Stimulated activated naive CD4-positive, alpha-beta T cell (primary cell): ENCODE results near the gene HOXD10.

Experiments used
- DNase-seq, 6 experiments: peaks; one replicate each; lab custom pipeline; 2025; lab: John Stamatoyannopoulos, UW

Gene HOXD10

DNA sequence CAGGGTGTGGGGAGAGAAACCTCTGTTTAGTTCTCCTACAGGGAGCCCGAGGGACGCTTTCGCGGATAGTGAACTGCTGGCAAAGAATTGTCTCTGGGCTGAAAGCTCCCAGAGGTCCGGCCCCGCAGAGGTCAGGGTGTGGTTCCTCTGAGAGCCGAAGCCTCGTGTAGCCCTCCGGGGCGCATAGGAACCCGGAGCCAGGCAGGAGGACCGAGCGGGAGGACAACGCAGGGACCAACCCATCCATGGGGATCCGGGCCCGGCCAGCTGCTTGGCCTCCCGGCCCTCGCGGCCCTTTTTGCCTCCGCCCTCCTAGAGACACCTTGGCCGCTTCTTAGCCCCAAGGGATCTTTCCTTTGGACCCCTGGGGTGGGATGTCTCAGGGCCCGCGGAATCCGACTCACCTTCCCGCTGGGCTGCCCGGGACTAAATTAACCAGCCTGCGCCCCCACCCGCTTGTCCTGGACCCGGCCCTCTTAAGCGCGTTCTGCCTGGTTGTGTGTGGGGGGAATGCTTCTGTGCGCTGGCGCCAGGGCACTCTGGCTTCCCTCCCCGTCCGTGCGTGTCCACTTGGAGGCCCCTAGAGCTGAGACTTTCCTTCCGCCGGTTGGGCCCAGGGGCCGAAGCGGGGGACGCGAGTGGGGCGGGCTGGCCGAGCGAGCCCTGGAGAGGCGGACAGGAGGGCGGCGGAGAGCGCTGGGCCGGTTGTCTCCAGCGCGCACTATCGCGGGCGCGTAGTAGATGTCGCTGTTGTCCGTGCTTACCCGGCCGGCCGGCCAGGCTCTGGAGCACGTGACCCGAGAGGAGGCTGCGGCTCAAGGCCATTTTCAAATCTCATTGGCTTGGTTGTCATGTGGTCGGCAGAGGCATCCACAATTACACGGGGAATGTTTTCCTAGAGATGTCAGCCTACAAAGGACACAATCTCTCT, at the start of gene HOXD10:
Gene HOXD10 (plus strand): TSS at position 896 of the 931 bp plus-strand sequence. CDS start 56 bp downstream, outside the sequence.
- no peak for DNase-seq

DNA sequence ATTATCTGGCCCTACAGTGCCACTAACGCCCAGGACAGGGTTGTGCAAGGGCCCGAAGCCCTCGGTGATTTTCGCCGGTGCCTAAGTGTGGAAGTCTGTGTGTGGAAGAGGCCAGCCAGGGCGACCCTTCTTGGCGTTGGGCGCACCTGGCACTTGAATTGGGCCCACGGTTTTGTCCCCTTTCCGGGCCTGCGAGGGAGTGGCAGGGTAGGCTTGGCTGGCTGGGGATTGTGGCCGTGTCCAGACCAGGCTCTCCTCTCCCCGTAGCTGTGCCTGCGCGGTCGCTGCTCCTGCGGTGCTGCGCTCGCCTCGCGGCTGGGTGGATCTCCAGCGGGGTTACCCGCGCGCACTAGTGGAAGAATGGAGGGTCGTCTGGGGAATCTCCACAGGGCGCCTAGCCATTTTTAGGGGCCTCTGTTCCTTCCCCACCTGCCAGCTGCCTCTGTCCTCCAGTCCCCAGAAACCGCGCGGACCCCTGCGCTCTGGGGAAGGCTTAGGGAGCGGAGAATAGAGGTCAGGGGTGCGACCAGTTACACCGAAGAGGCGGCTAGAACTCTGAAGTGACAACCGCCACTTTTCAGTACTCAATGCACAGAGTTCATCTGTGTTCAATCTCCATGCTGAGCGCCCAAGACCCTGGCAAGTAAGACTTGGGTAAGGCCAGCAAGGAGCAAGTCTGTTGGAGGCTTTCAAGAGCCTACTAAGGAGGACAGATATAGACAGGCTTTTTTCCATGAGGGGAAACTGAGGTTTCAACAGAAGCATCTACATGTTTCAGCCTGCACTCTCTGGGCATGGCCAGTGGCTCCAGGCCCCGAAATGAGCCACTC, 48.8 kb upstream of the HOXD10 start:
- DNase-seq: no peak

DNA sequence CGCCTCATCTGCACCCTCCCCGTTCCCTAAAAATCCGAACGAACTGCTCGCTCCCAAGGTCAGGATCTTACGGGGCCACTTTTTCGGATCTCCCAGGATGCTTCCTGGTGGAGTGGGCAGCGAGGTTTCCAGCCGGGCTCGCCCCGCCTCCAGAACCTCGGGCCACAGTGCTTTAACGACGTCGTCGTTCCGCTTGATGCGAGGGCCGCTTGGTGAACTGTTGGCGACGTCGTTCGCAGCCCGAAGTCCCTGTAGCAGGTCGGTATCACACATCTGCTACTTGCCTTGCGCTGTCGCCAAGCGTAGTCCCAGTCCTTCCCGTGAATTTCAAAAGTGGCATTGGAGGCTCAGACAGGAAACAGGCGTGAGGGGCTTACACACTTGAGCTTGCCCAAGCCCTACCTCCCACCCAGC, 48.2 kb upstream of the HOXD10 start:
- no peak for DNase-seq

DNA sequence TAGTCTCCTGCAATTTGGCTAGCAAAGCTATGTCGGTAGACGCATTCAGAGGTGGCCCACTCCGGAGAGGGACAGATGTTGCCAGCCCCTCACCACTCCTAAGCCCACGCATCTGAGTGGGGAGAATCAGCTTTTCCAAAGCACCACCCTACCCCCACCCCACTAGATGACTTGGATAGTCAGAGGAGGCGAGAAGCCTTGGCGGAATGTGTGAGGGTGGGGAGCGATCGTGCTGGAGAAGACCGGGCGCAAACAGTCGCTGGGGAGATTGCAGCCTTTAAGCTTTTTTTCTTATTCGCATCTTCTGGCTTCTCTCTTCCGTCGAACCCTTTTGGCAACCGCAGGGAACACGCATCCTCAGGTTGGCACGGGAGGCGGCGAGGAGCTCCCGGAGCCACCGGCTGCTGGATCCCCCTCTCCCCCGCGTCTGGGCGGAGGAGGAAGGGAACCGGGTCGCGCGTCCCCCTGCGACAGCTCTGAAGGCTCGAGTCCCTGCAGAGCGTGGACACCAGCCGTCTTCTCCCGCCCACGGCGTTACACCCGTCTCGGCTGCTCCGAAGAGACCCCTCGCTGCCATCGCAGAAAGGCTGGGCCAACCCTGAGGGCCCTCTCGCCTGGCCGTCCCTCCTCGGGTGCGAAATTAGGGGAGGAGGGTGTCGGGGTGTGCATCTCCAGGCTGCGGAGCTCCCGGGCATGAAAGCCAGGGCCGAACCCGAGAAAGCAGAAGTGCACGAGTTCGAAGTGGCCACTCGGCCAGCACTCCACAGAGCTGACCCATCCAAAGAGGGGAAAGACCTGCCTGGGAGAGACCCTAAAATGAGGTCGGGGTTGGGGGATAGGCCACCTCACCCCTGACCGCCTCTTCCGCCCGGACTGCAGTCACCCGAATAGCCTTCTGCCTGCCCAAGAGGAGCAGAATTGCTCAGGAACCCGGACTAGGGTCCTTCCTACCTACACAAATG, 45.0 kb upstream of the HOXD10 start:
- no peak for DNase-seq

DNA sequence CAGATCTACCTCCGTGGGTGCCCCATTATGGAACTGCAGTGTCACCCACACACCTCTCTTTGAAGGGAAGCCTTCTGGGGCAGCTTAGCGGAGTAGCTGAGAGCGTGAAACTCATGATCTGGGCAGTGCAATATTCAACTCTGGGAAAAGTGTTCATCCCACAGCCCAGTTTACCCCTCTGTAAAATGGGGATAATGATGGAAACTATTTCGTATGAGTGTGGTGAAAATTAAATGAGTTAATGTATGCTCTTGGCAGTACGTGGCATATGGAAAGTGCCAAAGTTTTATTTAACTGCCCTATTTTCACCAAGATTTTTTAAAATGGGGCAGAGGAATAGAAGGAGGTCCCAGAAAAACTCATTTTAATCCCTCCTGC, 44.3 kb upstream of the HOXD10 start:
- DNase-seq: no peak

DNA sequence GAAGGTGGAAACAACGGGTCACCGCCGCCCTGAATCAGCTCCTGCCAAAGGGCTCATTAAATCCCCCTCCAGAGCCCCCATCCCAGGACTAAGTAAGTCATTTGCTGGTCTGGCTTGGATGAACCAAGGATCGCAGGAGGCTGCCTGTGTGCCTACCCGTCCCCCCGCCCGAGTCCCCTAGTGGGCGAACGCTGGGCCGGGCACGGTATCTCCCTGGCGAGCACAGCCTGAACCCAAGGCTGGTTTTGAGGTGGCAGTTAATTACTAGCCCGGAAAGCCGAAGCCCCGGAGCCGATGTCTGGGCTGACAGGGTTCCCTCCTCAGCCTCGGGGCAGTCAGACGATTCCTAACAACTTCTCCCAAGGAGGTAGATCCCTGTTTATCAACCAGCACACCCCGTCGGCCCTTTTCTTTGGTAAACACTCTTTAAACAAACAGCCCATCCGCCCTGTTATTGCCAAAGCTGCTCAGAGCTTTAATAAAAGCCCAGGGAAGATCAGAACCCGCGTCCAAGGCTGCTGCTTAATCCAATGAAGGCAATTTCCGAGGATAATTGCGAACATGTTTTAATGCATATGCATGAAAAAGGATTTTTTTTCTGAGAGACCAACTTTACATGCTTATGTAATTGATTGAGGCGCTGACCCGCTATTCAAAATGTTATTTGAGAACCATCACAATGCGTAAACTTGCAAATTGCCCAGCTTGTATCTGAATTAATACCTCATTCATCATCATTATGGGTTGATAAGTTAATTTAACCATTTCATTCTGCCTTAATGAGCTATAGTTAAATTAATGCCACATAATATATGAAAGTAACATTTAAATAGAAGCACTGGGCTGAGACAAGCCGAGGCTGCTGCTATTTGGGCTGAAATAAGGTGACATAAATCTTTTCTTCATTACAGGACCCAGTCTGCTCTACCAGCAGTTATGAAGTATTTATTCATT, 43.4 kb upstream of the HOXD10 start:
- DNase-seq: no peak

DNA sequence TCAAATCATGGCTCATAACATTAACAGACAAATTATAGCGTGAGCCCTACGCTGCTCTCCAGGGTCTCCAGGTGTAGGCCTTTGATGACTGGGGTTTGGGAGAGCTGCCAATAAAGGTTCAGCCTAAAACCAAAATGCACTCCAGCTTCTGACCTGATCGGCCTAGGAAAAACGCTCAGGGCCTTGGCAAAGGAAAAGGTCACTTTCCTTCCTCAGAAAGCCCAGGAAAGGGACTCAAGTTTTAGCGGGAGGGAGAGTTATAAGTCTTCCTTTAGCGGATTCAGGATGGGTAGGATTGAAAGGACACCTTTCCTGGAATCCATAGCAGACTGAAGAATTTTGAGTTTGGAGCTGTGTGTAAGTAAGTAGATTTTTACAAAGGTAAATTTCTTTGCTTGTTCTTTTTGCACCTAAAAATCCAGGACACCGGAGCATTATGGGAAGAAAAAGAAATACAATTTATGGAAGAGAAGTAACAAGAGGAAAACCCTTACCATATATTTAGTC, 41.6 kb upstream of the HOXD10 start:
- no peak for DNase-seq

DNA sequence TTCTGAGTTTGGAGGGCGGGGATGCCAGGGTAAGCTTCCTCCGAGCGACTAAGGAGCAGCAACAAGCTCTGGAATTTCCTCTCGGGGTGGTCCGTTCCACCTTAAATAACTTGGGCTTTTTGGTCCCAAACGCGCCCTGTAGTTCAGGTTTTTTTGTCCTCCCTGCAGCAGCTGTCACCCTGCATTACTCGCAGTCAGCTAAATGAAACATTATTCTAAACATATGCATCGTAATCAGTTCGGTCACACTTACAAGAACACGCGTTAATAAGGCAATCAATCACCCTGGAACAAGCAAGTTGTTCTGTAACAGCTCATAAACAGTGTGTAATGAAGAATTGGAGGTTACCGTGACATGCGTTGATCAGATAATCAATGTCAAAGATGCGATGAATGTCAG, 41.1 kb upstream of the HOXD10 start:
- DNase-seq: no peak

DNA sequence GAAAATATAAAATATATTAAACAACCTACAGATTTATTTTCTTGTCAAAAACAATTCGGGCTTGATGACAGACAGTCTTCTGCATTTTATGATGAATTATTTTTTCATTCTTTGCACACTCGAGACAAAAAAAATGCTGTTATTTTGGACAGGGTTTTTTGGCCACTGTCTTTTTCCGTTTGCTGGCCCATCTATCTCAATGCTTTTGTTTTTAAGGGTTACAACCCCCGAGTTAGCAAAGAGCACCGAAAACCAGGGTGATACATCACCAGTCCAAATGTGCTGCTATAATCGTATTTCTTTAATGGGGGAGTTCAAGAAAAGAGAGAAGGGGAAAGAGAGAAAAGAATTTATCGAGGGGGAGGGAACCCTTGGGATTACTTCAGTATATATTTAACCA, 40.5 kb upstream of the HOXD10 start:
- no peak for DNase-seq

DNA sequence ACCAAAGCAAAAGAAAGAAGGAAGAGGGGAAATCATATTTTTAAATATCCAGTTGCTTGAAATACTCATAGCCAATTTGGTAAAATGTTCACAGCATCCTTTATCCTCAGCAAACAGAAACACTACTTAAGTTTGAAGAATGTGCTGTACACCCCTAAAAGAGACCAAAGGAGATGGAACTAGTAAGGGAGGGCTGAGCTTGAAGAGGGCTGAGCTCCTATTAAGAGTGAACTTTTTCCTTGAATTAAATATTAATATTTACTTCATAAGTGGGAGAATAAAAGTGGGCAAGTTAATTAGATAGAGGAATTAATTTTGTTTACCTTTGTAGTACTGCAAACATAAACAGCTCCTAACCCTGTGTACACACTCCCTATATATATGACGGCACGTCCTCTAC, 39.8 kb upstream of the HOXD10 start:
- DNase-seq: no peak

DNA sequence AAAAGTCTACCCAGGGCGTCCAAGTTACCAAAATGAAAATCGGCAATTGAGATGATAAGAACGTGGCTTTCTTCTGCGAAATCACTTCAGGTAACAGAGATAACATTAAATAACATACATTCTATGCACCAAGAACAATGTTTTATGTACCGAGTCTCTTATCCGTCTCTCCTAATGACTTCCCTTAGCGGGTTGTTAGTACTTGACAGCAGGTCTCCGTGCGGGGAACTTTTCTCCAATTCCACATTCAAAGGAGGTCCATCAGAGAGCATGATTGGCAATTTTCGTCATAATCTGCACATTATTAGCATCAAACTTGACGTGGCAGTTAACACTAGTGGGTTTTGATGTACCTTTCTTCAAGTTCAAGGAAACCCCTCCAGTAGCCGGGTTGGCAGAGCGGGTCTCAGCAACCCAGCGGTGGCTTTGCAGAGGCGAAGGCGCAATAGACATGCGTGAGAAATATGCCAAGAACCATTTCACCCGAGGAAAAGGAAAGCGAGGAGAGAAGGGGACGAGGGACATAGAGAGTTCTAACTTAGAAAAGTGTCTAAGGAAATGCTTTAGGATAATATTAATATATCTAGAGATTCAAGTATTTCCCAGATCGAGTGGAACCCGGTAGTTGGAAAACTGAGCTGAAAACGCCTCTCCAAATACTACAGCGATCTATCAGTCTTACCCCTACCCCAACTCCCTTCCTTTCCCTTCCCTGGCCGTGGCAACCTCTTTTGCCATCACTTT, 37.9 kb upstream of the HOXD10 start:
- DNase-seq: no peak

DNA sequence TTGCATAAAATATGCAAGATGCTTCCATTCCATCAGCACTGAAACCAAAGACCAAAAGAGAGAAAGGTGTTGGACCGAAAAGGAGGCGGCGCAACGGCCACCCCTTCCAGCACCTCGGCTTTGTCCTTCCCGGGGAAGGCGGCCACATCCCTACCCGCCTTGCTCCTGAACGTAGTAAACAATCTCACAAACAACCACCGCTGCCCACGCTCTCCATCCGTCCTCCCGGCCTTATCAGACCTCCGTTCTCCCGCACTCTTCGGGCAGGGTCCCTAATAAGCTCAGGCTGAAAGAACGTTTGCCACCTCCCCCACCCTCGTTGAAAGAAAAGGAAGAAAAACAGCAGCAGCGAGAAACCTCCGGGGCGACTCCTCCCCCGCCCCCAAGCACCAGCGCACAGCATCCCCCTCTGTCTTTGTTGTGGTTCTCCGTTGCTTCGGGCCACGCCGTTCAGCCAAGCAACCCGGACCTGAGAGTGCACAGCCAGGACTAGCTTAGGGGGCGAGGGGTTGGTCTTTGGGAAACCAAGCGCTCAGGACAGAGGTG, 37.2 kb upstream of the HOXD10 start:
- no peak for DNase-seq

DNA sequence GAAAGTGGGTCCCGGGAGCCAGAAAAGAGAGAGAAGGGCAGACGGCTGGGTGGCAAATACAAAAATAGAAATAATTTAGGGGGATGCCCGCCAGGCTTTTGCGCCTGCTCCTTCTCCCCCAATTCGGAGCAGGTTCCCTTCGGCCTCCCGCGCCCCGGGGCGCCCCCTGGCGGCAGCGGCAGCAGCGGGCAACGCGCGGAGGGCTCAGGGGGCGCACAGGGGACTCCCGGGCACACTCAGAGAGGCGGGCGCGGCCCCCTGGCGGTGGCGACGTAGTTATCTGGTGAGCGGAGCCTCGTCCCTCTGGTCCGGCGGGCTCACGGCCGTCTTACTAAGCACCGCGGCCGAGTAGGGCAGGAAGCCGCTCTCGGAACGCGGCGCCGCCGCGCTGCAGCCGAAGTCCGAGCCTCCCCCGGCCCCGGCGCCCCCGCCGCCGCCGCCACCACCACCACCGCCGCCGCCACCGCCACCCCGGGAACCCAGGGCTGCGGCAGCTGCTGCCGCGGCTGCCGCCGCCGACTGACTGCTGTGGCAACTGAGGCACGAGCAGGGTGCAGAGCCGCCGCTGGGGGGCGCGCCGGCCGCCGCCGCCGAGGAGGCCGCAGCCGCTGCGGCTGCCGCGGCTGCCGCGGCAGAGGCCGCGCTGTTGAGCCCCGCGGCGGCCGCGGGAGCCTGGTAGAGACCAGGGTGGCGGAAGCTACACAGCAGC, 36.6 kb upstream of the HOXD10 start:
- DNase-seq: no peak

DNA sequence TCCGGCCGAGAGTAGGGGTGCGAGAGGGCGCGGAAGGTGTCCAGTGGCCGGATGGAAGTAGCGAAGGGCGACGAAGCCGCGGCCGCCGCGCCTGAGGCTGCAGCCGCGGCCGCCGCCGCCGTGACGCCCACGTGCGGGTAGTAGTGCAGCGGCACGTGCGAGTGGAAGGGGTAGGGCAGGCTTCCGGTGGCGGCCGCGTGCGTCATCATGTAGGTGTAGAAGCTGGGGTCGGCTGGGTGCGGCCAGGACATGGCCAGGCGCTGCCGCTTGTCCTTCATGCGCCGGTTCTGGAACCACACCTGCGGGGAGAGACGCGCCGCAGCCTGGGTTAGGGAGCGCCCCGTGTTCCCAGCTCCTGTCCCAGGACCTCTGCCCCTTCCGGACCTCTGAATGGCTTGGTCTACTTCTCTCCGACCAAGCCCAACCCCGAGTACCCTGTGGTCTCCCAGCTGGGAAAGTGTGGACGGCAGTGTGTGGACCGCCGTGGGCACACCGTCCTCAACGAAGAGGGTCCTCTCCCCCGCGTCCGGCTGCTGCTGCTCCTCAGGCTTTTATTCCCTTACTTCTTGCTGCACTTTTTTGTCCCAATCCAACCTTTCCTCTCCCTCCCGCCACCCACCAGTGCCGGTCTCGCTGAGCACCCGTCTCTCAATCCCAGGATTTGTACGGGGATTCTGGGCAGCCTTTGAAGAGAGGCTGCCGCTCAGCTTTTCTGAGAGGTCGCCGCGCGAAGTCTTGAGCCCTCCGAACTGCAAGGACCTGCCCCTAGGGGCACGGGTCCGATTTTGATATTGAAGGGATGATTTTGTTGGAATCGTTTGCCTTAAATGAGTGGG, 35.8 kb upstream of the HOXD10 start:
- peak in 1 of 6 experiments; percentile 31 for DNase-seq

DNA sequence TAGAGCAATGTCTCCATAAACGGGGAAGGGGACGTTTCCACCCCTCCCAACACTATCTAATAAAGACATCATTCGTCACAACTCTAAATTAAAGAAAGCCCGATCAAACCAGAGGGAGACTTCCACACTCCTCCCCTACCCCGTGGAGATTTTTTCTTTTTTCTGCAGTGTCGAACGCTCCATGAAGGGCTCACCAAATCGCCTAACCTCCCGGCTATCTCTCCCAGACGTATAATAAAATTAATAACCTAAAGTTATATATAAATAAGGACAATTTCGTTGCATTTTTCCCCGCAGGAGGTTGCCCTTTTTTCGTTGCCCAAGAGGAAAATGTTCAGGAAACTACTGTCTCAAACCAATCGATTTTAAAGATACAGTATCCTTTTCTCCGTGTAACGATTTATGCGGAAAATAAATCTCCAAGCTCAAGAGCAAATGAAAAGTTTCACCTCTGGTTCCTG, 35.2 kb upstream of the HOXD10 start:
- DNase-seq: no peak

DNA sequence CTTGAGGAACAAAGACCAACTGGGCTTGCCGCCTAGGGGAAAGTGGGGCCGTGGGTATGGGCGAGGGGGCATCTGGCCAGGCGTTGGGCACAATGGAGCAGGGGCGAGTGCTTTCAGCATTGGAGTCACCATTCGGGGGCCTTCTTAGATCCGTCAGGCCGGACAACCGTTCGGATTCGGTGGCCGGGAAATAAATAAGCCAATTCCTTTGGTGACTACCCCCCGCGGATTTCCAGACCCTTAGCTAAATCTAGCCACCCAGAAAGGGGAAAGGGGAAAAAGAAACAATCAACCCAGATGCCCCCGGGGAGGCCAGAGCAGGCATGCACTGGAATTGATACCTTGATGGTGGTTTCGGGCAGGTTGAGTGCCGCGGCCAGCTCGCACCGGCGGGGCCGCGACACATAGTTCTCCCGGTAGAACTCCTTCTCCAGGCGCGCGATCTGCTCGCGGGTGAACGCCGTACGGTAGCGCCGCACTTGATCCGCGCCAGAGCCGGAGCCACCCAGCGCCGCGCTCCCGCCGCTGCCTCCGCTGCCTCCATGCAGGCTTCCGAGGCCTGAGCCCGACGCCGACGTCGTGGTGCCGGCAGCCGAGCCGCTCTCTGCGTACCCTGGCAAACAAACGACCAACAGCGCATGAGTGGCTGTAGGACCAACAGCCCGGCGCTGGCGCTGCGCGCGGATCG, 34.6 kb upstream of the HOXD10 start:
- DNase-seq: peak in 1 of 6 experiments; percentile 24

DNA sequence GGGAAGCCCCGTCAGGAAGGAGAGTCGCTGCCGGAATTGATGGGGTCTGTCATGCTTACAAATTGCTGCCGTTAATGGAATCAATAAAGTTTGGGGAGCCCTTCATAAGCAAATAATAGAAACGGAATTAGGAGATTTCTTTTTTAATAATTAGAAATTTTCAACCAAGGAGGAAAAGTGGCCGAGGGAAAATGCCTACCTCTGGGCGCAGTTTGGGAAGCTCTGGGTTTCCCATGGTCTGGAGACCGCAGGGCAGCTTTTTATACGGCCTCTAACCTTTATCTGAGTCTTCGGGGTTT, 34.1 kb upstream of the HOXD10 start:
- DNase-seq: no peak
